AG20443 (cell line): Measurements from ENCODE around the gene SLC46A2.

Experiments
- DNase-seq: peaks from one replicate; pipeline ENCODE4 v3.0.0; 2012; ENCODE audit warnings: low spot score, mixed read lengths

SLC46A2 gene

GRCh38 chr9:112885324-112885723 lies 5.4 kb downstream of the SLC46A2 start:
- no peak for DNase-seq

- DNase-seq: no peak
Measured at GRCh38 chr9:112884721-112885120, 6.0 kb downstream of the SLC46A2 start.

DNA sequence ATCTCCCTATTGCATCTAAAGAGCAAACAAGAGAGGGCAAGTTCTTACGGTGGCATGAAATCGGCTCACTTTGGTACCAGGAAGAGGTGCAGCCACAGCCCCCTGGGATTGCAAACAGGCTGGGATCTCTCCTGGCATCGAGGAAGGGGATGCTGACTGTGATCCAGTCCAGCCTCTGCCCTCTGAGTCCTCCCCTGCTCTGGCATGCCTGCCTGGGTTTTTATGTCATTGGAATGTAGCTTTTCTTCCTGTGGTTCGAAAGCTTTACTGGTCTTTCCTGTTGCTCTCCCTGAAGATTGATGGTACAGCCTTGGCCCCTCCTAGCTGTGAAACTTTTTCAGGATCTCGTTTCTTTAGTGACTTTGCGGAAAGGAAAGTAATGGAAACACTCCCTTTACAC lies 6.6 kb downstream of the SLC46A2 start:
- DNase-seq: peak; percentile 59

DNA sequence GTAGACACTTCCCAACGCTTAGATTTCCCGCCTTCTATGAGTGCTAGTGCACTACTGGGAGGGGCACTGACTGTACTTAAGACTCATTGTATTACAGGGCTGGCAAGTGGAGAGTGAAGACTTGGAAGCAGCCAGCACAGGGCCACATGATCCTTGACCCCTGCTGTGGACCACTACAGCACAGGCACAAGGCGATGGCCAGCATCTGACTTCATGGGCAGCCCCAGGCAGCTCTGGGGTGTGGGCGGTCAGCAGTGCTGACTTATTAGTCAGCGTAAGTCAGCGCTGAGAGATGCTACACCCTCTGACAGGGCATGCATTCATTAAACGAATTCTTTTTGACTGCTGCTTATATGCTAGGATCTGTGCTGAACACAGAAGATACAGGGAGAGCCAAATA lies 9.3 kb downstream of the SLC46A2 start:
- peak; percentile 71 for DNase-seq

DNA sequence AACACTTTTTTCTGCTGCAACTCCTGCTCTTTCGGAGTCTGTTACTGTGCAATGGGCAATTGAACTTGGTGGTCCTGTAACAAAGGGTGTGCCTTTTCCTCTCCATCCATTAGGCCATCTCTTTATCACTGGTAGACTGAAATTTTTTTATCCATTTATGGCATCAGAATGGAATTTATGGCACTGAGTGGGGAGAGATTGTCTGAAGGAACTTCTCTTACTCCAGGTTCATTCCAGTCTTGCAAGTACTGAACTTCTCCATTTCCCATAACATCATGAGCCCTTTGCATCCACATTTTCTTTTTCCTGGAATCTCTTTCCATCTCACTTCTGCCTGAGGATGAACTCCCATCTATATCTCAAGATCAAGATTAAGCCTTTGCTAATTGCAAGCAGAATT lies 10.0 kb downstream of the SLC46A2 start:
- DNase-seq: no peak

DNA sequence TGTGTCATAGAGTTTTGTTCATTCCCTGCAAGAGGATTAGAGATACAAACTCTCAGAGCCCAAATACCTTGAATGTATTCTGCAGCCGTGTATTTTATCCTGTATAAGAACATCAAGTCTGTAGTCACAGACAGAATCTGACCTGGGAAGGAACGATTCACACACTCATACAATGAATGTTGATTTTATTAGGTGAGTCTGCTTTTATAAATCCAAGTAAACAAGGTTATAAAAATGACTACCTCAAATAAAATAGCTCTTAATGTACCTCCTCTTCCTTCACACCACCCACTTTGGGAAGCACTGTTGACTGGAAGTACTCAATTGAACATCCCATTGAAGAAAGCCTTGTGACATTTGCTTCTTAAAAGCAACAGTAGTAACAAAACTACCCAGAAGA lies 11.9 kb downstream of the SLC46A2 start:
- no peak for DNase-seq

DNA sequence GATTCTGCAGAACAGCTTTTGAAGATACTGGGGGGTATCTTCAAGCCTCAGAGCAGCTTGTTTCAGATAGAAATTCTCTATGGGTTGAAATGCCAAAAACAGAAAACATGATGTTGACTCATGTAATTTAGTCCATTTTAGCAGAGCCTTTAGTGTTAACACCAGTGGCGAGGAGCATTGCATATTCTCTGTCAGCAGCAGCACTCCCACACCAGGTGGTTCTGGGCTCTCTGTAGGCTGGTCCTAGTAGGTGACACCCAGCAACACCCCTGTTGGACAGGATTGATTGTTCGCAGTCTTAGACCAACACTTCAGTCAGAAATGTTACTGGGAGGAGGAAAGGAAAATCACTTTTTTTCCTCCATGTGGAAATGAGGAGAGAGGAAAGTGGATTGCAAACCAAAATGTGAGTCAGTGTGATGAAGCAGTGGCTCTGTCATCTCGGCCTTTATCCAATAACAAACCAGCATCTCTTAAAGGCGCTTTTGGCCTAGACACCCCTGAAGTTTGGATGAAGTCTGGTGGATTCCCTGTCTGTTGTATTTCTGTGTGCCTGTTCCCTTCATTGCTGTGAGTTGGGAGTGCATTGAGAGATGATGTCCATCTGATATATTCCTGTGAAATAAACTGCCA lies 16.8 kb downstream of the SLC46A2 start:
- DNase-seq: peak; percentile 41

GRCh38 chr9:112872019-112872418 lies 18.7 kb downstream of the SLC46A2 start:
- no peak for DNase-seq

DNA sequence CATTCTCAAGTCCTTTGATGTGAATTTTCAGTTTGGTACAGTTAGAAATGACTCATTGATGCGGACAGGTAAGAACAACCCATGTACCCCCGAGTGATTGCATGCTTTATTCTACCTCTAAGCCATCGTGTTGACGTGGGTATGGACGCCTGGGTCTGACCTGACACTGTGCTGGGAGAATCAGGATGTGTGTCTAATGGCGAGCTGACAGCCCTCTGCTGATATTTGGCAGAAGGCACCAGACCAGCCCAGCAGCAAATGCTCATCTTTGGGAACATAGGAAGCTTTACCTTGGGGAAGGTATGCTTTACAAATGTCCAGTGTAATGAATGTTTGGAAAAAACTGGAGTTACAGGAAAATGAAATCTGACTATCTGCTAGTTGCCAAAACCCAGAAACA lies 20.1 kb downstream of the SLC46A2 start:
- DNase-seq: no peak

- DNase-seq: no peak
Measured at GRCh38 chr9:112869917-112870316, 20.8 kb downstream of the SLC46A2 start.

DNA sequence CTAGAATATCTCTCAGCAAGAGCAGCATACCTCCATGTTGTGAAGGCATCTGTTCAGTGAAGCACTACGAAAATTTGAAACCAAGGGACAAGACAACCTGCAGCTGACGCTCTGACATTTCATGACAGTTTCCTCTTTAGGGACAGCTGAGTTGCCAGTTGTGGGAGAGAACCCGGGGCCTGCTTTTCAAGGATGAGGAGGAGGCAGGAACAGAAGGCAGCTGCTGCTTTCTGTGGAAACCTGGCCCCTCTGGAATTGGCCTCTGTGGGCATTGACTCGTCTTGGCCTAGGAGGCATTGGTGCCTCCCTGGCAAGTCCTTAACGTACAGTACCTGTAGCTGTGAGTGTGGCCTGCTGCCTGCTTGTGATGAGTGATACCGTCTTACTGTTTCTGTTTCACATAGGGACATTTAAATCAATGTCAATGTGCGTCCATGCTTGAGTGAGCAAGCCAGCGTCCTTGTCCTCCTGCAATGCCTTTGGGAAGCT lies 21.6 kb downstream of the SLC46A2 start:
- DNase-seq: no peak

GRCh38 chr9:112868461-112868860 lies 22.2 kb downstream of the SLC46A2 start:
- DNase-seq: no peak

DNA sequence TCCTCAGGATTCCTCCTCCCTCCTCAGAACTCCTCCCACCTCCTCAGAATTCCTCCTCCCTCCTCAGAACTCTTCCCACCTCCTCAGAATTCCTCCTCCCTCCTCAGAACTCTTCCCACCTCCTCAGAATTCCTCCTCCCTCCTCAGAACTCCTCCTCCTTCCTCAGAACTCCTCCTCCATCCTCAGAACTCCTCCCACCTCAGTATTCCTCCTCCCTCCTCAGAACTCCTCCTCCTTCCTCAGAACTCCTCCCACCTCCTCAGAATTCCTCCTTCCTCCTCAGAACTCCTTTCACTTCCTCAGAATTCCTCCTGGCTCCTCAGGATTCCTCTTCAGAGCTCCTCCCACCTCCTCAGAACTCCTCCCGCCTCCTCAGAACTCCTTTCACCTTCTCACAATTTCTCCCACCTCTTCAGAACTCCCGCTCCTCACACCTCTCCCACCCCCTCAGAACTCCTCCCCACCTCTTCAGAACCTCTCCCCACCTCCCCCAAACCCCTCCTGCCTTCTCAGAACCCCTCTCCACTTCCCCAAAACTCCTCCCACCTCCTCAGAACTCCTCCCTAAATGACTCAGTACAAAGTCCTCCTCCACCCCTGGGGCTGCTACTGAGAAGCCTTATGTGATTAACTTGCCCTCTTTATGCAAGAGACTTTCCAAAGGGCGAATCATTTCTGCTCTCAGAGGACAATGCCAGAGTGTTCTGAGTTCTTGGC lies 23.2 kb downstream of the SLC46A2 start:
- DNase-seq: peak; percentile 88

DNA sequence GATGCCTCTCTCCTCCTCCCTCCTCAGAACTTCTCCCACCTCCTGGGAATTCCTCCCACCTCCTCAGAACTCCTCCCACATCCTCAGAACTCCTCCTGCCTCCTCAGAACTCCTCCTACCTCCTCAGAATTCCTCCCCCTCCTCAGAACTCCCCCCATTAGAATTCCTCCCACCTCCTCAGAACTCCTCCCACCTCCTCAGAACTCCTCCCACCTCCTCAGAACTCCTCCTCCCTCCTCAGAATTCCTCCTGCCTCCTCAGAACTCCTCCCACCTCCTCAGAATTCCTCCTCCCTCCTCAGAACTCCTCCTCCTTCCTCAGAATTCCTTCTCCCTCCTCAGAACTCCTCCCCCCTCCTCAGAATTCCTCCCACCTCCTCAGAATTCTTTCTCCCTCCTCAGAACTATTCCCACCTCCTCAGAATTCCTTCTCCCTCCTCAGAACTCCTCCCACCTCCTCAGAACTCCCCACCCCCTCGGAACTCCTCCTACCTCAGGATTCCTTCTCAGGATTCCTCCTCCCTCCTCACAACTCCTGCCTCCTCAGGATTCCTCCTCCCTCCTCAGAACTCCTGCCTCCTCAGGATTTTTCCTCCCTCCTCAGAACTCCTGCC lies 23.9 kb downstream of the SLC46A2 start:
- peak; percentile 38 for DNase-seq

DNA sequence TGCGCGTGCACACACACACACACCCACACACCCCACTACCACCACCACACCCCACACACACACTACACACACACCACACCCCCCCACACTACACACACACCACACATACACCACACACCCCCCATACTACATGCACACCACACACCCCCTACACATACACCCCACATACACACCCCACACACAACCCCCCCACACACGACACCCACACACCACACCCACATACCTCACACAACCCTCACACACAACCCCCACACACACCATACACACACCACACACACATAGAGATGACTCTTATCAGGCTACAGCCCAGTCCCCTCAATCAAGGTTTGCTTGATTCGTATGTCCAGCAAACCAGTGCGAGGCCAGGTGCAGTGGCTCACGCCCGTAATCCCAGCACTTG lies 25.7 kb downstream of the SLC46A2 start:
- DNase-seq: no peak

- DNase-seq: no peak
Measured at GRCh38 chr9:112864403-112864802, 26.3 kb downstream of the SLC46A2 start.

DNA sequence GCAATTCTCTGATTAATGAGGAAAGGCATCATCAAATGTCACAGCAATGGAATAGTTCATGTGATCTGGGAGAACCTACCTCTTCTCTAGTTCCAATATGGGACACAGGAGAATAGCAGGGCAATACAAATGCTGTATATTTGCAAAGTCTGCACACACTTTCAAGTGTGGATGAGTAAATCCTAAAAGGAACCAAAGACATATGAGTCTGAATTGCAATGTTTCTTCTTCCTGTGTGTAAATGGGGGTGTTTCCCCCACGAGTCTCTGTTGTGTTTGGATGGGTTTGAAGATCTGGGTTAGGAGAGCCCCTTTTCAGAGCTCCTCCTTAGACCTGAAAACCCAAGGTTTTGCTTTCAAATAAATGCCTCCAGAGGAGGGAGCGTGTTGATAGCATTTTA lies 26.9 kb downstream of the SLC46A2 start:
- no peak for DNase-seq

- peak; percentile 27 for DNase-seq
Measured at GRCh38 chr9:112863214-112863613, 27.5 kb downstream of the SLC46A2 start.

DNA sequence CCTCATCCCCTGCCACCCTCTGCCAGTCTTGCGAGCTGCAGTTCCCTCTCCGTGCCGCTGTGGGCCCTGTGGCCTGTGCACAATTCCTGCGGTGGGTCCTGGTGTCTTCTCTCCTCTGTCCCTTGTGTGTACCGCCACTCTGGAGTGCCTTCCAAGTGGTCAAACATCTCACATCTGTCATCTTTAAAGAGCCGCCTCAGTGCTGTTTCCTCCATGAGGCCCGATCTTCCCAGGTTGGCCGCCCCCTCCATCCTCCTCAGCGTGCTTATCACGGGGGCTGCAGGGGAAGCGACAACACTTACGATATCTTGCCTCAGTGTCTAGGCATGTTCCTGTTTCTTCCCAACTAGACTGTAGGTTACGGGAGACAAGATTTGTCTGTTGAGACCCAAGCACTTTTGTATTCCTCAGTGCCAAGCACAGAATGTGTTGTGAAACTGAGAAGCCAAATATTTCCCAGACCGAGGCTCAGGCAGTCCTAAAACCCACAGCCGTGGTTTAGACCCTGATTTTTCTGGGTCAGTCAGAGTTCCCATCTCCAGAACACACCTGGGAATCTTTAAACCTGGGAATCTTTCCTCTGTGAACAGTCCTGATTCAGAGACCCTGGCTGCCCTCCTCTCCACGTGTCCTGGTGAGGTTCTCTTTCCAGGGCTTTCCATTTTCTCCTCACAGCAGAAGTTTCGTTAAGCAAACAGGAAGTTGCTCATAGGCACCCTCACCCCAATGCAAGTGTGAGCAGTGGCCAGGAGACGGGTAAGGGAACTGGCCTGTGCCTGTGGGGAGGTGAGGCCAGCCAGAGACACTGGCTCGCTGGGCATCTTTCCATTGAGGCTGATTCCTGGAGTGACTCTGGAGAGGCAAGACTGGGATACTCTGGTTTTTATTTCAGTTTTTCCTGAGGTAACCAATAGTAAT lies 28.8 kb downstream of the SLC46A2 start:
- no peak for DNase-seq

GRCh38 chr9:112861155-112861554 lies 29.5 kb downstream of the SLC46A2 start:
- no peak for DNase-seq

GRCh38 chr9:112860451-112860850 lies 30.2 kb downstream of the SLC46A2 start:
- DNase-seq: no peak

GRCh38 chr9:112858625-112859147 lies 32.0 kb downstream of the SLC46A2 start:
- DNase-seq: peak; percentile 50
